Ascending aorta (tissue), 2 donors: ENCODE measurements around the gene TAAR5. TPM values are rescaled to one million over a fixed set of nuclear protein-coding genes. Genes with fewer than 3 reads are reported as not detected.

ENCODE experiments used
- DNase-seq, 2 donors: peaks; one replicate each; pipeline ENCODE4 v3.0.0-alpha.2; 2019; ENCODE audit warnings: low spot score in 2 of 2
- H3K27ac ChIP-seq, 2 donors: fragments of 200-600 bp; sonication (generic); one replicate each; pipeline ENCODE4 v1.5.1; 2016 to 2017; ENCODE audit warnings: mild to moderate bottlenecking in 1 of 2
- H3K27me3 ChIP-seq: fragments of 200-600 bp; sonication (generic); one replicate; pipeline ENCODE4 v1.5.1; 2017
- H3K36me3 ChIP-seq, 2 donors: fragments of 200-600 bp; sonication (generic); one replicate each; pipeline ENCODE4 v1.5.1; 2016
- H3K4me1 ChIP-seq, 2 donors: fragments of 200-600 bp; sonication (generic); one replicate each; pipeline ENCODE4 v1.5.1; 2016 to 2017; ENCODE audit warnings: mild to moderate bottlenecking in 1 of 2
- H3K4me3 ChIP-seq, 2 donors: fragments of 200-600 bp; sonication (generic); one replicate each; pipeline ENCODE4 v1.5.1; 2016 to 2017; ENCODE audit warnings: mild to moderate bottlenecking in 1 of 2
- H3K9me3 ChIP-seq, 2 donors: fragments of 200-600 bp; sonication (generic); one replicate each; pipeline ENCODE4 v1.5.1; 2016
- CTCF ChIP-seq, 3 experiments: fragments of 200-600 bp in 2 of 3; fragments of 450-650 bp in 1 of 3; sonication (generic) in 2 of 3; IDR thresholded peaks; one replicate each; pipeline ENCODE4 v1.5.1; 2016 to 2019; ENCODE audit warnings: antibody characterized with exemption in 3 of 3, mild to moderate bottlenecking in 1 of 3, moderate library complexity in 1 of 3
- intact Hi-C: fragments of 100-400 bp; cut with DNase I; formaldehyde crosslinking; loops from one replicate; pipeline ENCODE4 v1.15.1; 2023
- total RNA-seq: library from RNA; depleted of rRNA; stranded (reverse); fragments of >200 nt; gene quantifications from one replicate; pipeline ENCODE4 v1.1.0, GENCODE V29; 2016

Gene TAAR5
- total RNA-seq, 1 donor from 2014 or later, result not detected

DNA sequence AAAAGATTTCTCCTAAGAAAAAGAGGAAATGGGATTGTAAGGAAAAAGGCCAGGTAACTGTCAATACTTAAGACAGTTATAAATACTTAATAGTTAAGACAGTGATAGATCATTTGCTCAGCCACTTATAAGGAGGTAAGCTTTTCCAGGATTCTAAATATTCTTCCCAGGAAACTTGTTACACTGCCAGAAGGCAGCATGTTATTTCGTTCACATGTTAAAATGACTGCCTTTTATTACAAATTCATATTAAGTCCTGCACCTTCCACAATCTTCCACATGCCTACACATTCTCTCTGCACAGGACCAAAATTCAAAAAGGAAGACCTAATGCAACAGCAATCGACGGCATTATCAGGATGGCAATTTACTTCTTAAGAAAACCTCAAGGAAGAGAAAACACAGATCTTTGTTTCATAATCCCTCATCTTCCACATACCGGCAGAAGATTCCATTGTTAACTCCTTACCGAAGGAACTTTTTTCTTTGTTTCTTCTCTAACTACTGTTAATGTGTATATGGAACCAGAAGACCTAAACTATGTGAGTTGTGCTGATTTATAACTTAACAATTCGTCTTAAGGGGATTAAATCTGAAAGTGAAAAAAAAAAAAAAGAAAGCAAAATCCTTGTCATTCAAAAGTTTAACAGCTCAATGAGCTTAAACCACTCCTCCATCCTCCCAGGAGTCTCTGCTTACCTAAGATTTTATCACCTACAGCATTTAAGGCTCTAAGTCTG is 33.7 kb upstream of the TAAR5 start:
- TF ChIP-seq CTCF (IDR thresholded peaks at IDR 0.05), result no peak
- Histone ChIP-seq H3K27ac (no peak overlapping the region), H3K27me3 (no peaks in the 10 kb centered on the region), H3K4me1 (no peaks in the 10 kb centered on the region), H3K9me3 (peaks cover 0 to 4% of the 10 kb centered on the region in 2 donors), H3K36me3 (no peaks in the 10 kb centered on the region), H3K4me3 (no peak overlapping the region)
- DNase-seq, result no peak
- intact Hi-C loops, result no loop called here

- Histone ChIP-seq H3K36me3 (no peaks in the 10 kb centered on the region), H3K4me1 (no peaks in the 10 kb centered on the region), H3K4me3 (no peak overlapping the region), H3K9me3 (no peaks in the 10 kb centered on the region), H3K27me3 (no peaks in the 10 kb centered on the region), H3K27ac (no peak overlapping the region)
- no peak for DNase-seq
- no peak for TF ChIP-seq CTCF (IDR thresholded peaks at IDR 0.05)
- intact Hi-C loops, result no loop called here
These were observed 27.1 kb upstream of the TAAR5 start for GRCh38 chr6:132616677-132617076.

DNA sequence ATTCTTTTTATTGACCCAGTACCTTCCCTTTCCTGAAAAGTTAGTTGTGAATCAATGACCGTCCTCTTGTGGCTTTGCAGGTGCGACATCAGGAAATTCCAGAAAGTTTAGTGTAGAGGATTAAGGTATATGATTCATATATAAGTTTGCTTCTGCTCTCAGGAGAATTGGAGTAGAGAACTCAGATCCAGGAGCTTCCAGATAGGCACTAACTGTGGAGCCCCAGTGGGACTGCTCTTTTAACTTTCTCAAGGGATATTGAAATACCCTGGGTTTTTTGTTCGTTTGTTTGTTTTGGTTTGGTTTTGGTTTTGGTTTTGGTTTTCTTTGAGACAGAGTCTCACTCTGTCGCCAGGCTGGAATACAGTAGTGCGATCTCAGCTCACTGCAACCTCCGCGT is 25.0 kb upstream of the TAAR5 start:
- Histone ChIP-seq H3K27ac (no peak overlapping the region), H3K36me3 (no peaks in the 10 kb centered on the region), H3K4me3 (no peak overlapping the region), H3K4me1 (no peaks in the 10 kb centered on the region), H3K27me3 (no peaks in the 10 kb centered on the region), H3K9me3 (no peaks in the 10 kb centered on the region)
- no peak for TF ChIP-seq CTCF (IDR thresholded peaks at IDR 0.05)
- DNase-seq, result no peak
- intact Hi-C loops, result no loop called here

GRCh38 chr6:132612449-132613108 is 23.0 kb upstream of the TAAR5 start:
- Histone ChIP-seq H3K4me1 (no peaks in the 10 kb centered on the region), H3K9me3 (no peaks in the 10 kb centered on the region), H3K27ac (no peak overlapping the region), H3K4me3 (no peak overlapping the region), H3K36me3 (no peaks in the 10 kb centered on the region), H3K27me3 (no peaks in the 10 kb centered on the region)
- intact Hi-C loops, result no loop called here
- no peak for DNase-seq
- no peak for TF ChIP-seq CTCF (IDR thresholded peaks at IDR 0.05)

GRCh38 chr6:132611616-132612015 is 22.1 kb upstream of the TAAR5 start:
- Histone ChIP-seq H3K27me3 (no peaks in the 10 kb centered on the region), H3K9me3 (no peaks in the 10 kb centered on the region), H3K27ac (no peak overlapping the region), H3K4me1 (no peaks in the 10 kb centered on the region), H3K4me3 (no peak overlapping the region), H3K36me3 (no peaks in the 10 kb centered on the region)
- intact Hi-C loops, result no loop called here
- no peak for TF ChIP-seq CTCF (IDR thresholded peaks at IDR 0.05)
- DNase-seq, result no peak
